GM13976 (cell line): Measurements from ENCODE around the gene ITIH4.
A peak's percentile ranks its signal among the peaks of the same experiment; 100 is the strongest.

ENCODE experiments used
- DNase-seq: peaks from one replicate; pipeline ENCODE4 v3.0.0; 2012; ENCODE audit warnings: low spot score
- CTCF ChIP-seq: IDR thresholded peaks from 2 replicates; pipeline ENCODE4 v1.5.1; 2012; ENCODE audit warnings: borderline replicate concordance, mild to moderate bottlenecking; ENCODE audit not compliant: insufficient read depth; ENCODE audit errors: extremely low read depth, missing control alignments, control extremely low read depth
- in situ Hi-C: fragments of 300-500 bp; cut with MboI; formaldehyde crosslinking; loops from one replicate; pipeline ENCODE4 v1.12.0; 2022; ENCODE audit warnings: low sequenced_read_pairs, mixed read lengths, inconsistent platforms; ENCODE audit not compliant: unreplicated experiment

Gene ITIH4

DNA sequence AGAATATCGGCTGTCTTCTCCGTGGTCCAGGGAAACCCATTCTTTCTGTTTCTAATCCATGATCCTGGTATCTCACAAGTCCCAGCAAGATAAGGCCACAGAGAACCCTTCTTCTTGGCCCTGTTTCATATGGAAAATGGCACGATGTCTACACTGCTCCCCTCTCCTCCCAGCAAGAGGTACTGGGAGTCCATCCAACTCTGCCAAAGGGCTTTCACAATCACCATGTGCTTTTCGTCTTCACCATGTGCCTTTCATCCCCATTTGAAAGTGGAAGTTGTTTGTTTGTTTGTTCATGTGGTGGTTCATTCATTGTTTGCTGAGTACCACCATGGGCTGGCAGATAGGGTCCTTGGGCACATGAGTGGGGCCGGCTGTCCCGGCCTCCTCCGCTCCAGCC lies 30.4 kb downstream of the ITIH4 start:
- DNase-seq: no peak
- in situ Hi-C loops: no loop called here
- TF ChIP-seq CTCF: no peak

GRCh38 chr3:52798978-52799476 lies 31.4 kb downstream of the ITIH4 start:
- peak; percentile 81 for DNase-seq
- in situ Hi-C loops: no loop called here
- peak; percentile 45 for TF ChIP-seq CTCF

DNA sequence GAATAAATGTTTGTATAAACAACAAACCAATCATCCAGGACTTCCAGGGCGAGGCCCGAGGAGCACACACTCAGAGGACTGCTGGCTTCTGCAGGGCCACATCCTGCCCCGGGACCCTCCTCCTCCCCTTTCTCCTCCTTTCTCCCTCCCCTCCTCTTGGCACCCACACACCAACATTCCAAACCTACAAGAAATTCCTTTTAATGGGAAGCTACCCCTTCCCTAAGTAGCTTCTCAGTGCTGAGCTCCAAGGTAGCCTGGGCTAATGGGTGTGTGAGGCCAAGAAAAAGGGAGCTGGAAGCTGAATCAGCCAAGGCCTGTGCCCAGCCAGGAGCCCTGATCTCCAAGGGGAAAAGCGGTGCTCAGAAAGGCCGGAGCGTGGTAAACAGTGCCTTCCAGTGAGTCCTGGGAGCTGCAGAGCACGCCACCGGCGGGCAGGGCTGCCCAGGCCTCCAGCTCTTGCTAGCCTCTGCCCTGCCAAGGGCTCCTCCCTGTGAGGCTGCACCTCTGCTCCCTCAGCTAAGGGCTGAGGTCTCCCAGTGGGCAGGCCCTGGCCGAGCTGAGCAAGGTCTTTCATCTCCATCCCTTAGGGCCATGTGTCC lies 32.0 kb downstream of the ITIH4 start:
- DNase-seq: no peak
- in situ Hi-C loops: no loop called here
- no peak for TF ChIP-seq CTCF

GRCh38 chr3:52796411-52796810 lies 34.1 kb downstream of the ITIH4 start:
- DNase-seq: no peak
- in situ Hi-C loops: no loop called here
- TF ChIP-seq CTCF: no peak

GRCh38 chr3:52795298-52795900 lies 35.1 kb downstream of the ITIH4 start:
- no peak for TF ChIP-seq CTCF
- DNase-seq: no peak
- in situ Hi-C loops: no loop called here

- in situ Hi-C loops: no loop called here
- no peak for TF ChIP-seq CTCF
- DNase-seq: no peak
Observed at GRCh38 chr3:52794612-52795099, 35.8 kb downstream of the ITIH4 start, which contains the start of gene ITIH3. Gene ITIH3, plus strand, starts transcription at chr3:52794796. Its CDS starts 8 bp downstream, at chr3:52794804.
